GM18502 (cell line): ENCODE measurements around the gene EXOC6B.

Experiments
- ATAC-seq: cut with Tn5 transposase; IDR thresholded peaks from one replicate; pipeline ENCODE4 v1.9.1; 2021; ENCODE audit warnings: mild to moderate bottlenecking; ENCODE audit not compliant: unreplicated experiment, poor library complexity

EXOC6B gene

DNA sequence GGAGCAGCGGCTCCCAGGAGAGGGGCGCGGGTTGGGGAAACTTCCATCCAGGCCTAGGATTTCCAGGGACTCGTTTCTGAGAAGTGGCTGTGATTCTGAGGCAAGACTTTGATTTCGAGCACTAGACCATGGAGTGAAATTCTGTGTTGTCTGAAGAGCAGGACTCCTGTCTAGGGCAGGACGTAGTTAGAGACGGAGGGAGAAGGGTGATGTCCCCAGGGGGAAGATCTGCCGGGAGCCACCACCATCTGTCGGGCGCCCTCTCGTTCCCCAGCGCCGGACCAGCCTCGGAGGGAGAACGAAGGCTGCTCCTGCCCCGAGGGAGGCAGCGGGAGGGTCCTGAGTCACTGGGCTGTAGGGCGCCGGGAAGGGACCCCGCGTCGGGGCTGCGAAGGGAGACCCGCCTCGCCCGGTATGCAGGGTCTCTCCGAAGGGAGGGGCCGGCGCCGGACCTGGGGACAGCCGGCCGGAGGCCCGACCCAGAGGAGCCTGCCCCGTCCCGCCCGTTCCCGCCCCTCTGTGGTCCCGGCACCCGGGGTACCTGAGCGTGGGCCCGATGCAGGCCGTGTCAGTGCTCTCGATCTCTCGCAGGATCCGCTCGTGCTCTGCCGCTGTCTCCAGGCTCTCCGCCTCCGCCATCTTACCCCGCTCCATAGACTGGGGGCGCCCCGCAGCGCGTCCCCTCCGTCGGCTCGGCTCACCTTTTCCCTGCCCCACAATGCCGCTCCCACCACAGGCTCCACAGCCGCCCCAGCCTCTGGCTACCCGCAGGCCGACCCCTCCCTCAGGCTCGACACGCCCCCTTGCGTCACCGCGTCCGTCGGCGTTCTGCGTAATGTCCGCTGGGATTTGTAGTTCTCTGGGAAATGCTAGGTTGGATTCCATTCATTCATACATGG lies at the start of gene EXOC6B:
Gene EXOC6B, minus strand, starts transcription at position 777 of the 899 bp plus-strand sequence.
- ATAC-seq, result peak; percentile 97

DNA sequence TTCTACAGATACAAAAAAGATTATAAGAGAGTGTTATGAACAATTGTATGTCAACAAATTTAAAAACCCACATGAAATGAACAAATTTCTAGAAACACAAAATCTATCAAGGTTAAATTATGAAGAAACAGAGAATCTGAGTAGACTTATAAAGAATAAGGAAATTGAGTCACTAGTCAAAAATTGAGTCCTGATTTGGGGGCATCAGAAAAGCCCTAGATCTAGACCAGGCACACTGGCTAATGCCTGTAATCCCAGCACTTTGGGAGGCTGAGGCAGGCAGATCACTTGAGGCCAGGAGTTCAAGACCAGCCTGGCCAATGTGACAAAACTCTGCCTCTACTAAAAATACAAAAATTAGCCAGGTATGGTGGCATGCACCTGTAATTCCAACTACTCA lies 46.0 kb upstream of the EXOC6B start:
- no peak for ATAC-seq

DNA sequence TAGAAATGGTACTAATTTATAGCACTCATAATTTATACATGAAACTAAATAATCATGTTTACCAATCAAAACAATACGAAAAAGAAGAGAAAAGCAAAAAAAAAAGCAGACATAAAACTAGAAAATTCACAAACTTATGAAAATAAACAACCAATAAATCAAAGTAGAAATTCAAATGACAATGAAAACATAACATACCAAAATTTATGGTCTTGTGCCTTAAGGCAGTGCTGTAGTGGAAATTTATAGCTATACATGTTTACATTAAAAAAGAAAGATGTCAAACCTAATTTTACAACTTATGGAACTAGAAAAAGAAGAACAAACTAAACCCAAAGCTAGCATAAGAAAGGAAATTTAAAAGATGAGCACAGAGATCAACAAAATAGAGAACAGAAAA lies 45.2 kb upstream of the EXOC6B start:
- no peak for ATAC-seq

DNA sequence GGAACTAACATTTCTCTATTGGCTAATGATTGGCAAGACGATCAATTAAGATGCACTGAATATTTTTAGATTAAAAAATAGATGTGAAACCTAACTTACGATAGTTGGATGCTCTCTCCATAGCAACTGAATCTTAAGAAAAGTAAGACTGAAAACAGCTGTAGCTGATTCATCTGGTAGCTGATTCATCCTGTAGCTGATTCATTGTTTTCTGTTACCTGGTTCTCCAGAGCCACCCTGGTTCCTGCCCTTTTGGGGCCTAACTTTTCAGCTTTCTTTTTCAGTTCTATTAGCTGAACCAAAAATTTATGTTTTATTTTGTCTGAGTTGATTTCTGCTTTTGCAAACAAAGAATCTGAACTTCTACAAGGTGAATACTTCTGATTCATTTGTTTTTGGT lies 38.7 kb upstream of the EXOC6B start:
- ATAC-seq, result peak; percentile 62

GRCh38 chr2:72863046-72863445 lies 37.2 kb upstream of the EXOC6B start:
- ATAC-seq, result no peak

- peak; percentile 93 for ATAC-seq
Measured at GRCh38 chr2:72862239-72862988, 36.6 kb upstream of the EXOC6B start.

DNA sequence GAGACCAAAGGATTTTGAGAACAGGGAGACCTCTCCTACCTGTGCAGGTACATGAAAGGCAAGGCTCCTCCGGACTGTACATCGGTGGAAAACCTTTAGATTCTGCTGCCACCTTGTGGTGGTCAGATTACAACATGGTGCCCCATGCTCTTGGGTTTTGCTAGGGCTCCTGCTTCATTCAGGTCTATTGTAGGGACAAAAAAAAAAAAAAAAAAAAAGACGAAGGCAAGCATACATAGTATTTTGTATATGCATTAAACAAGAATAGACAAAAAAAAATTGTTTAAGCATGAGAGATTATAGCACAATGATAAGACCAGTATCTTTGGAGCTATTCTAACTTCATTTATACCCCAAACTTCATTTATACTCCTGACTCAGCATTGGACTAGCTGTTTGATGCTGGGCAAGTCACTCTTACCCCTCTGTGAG lies 34.0 kb upstream of the EXOC6B start:
- ATAC-seq, result peak; percentile 61

DNA sequence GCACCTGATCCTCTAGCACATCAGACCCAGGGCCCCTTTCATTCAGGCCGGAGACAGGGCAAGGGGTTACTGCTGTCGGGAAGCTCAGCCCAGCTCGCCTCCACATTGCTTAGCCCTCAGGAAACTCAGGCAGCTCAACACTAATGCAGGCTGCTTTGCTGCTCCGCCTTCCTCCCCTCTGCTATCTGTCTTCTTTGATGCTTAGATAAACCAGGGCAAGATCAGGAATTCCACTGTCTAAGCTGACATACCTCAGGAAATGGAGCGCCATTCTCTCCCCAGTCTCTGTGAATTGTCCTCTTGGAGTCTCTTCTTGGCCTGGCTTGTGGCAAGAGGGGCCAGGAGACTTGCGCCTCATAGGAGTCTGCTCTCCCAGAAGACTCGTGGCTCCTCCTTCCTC lies 25.5 kb upstream of the EXOC6B start:
- ATAC-seq, result no peak

- ATAC-seq, result no peak
Measured at GRCh38 chr2:72849138-72849462, 23.3 kb upstream of the EXOC6B start.

- ATAC-seq, result no peak
Measured at GRCh38 chr2:72848436-72849137, 22.8 kb upstream of the EXOC6B start.

DNA sequence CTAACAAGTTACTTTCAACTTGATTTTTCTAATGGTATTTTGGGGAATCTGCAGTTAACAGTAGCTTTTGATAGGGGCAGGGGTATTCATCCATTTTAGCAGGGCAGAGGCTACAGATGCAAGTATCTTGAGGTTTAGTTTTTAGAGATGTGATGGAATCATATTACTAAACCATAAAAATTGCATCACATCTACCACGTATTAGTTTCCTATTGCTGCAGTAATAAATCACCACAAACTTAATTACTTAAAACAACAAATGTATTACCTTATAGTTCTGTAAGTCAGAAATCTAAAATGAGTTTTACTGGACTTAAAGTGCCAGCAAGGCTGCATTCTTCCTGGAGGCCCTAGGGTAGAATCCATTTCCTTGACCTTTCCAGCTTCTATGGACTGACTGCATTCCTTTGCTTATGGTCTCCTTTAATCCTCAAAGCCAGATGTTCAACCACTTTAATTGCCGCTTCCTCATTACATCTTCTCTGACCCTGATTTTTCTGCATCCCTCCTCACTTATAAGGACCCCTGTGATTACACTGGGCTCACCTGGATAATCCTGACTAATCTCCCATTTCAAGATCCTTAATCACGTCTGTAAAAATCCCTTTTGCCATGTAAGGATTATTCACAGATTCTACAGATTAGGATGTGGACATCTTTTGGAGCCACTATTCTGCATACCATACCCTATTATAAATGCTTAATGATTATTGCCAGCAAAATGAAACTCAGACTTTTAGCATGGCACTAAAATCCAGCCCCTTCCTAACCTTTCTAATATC lies 21.9 kb upstream of the EXOC6B start:
- ATAC-seq, result no peak

DNA sequence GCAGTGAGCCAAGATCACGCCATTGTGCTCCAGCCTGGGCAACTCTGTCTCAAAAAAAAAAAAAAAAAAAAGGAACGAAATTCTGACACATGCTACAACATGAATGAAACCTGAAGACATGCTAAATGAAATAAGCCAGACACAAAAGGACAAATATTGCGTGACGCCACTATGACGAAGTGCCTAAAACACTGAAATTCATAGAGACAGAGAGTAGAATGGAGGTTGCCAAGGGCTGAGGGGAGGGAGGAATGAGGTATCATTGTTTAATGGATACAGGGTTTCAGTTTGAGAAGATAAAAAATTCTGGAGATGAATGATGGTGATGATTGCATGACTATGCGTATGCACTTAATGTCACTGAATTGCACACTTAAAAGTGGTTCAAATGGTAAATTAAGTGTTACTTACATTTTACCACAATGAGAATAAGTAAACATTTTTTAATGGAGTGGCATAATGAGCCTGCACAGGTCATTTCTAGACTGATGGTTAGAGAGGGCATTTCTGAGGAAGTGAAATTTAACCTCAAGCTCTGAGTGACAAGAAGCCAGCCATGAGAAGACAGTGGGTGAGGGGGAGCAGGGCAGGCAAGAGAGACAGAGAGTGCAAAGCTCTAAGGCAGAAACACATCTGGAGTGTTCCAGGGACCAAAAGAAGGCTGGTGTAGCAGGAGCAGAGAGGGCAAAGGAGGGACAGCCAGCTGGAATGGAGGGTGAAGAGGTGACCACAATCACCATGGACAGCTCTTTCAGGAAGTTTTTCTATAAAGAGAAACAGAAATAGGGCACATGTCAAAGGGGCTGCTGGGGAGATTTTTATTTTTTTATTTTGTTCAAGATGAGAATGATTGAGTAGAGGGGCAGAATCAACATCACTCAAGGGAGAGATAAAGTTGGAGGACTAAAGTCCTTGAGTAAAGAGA lies 20.6 kb upstream of the EXOC6B start:
- peak; percentile 98 for ATAC-seq

DNA sequence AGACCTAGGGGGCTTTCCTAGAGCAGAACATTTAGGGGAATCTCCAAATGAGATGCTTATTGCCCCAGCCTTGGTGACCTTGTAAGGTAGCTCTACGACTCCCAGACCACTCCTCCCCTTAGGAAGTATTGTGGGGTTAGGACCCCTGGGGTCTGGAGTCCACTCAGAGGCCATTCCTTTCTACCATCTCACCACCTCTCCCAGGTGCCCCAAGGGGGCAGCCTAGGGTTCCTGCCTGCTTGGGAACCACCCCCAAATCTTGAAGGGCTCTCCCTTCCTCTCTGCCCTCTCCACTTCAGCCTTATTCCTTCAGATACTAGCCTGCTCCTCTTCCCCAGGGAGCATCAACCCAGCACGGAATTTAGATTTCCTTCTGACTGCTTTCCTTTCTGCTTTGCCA lies 17.5 kb upstream of the EXOC6B start:
- no peak for ATAC-seq

- no peak for ATAC-seq
Measured at GRCh38 chr2:72841462-72842125, 15.8 kb upstream of the EXOC6B start.

- no peak for ATAC-seq
Measured at GRCh38 chr2:72840066-72840465, 14.2 kb upstream of the EXOC6B start.

DNA sequence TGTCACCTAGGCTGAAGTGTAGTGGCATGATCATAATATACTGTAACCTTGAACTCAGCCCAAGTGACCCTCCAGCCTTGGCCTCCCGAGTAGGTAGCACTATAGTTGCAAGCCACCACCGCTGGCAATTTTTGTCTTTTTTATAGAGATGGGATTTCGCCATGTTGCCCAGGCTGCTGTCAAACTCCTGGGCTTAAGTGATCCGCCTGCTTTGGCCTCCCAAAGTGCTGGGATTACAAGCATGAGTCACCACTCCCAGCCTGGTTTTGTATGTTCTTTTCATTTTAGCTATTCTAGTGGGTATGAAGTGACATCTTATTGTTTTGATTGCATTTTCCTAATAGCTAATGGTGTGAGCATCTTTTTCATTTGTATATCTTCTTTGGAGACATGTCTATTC lies 11.3 kb upstream of the EXOC6B start:
- no peak for ATAC-seq

DNA sequence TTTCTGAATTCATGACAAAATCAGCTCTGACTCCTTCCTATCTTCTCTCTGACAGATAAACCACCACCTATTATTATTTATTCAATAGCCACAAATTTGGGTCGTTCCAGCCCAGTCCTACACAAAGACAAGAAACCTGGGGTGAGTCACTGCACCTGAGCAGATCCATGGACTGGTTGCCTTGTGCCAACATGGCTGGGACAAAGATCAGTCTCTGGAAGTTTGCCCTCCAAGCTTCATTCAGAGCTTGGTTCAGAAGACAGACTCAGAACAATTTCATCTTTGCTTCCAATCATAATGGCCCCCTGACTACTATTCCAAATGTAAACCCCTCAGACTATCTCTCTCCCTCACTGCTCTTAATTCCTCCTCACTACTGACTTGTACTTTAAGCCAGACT lies 9.6 kb upstream of the EXOC6B start:
- no peak for ATAC-seq

DNA sequence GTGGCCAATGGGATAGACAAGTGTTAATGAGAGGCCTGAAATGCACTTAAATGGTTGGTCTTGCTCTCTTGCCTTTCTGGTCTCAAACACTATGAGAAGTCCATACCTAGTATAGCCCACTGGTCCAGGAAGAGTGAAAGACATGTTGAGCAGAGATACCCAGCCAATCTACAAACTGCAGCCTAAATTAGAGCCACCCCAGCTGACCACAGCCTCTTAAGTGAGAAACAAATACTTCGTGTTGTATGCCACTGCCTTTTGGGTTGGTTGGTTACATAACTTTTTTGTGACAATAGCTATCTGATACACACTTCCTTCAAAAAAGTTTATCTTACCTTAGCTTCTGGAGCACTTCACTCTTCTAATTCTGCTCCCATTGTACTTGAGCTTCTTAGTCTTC lies 8.8 kb upstream of the EXOC6B start:
- ATAC-seq, result no peak
